HepG2 (cell line): ENCODE results near the gene USP10. TPM values are rescaled to one million over a fixed set of nuclear protein-coding genes. Genes with fewer than 3 reads are reported as not detected.
A peak's percentile ranks its signal among the peaks of the same experiment; 100 is the strongest.

Experiments
- ATRX ChIP-seq: sonication (generic); formaldehyde crosslinking; IDR thresholded peaks from 2 replicates; pipeline ENCODE4 v1.4.0; 2020; ENCODE audit warnings: missing genetic modification reagents, borderline replicate concordance
- CEBPG ChIP-seq: IDR thresholded peaks from 2 replicates; pipeline ENCODE4 v1.6.1; 2016
- E2F2 ChIP-seq: sonication (generic); formaldehyde crosslinking; IDR thresholded peaks from 2 replicates; pipeline ENCODE4 v1.4.0; 2020; ENCODE audit warnings: missing genetic modification reagents, borderline replicate concordance
- FOXA3 ChIP-seq: IDR thresholded peaks from 2 replicates; pipeline ENCODE4 v1.6.1; 2016; ENCODE audit warnings: missing genetic modification reagents, missing compliant biosample characterization
- FOXC1 ChIP-seq: sonication (generic); formaldehyde crosslinking; IDR thresholded peaks from 2 replicates; pipeline ENCODE4 v1.8.0; 2022; ENCODE audit warnings: mild to moderate bottlenecking, missing genetic modification reagents, borderline replicate concordance
- FOXK2 ChIP-seq: fragments of 450-650 bp; IDR thresholded peaks from 2 replicates; pipeline ENCODE4 v1.6.1; 2016
- GATAD2A ChIP-seq: IDR thresholded peaks from 2 replicates; pipeline ENCODE4 v1.6.1; 2016
- HOXD1 ChIP-seq: sonication (generic); formaldehyde crosslinking; IDR thresholded peaks from 2 replicates; pipeline ENCODE4 v1.5.0; 2020; ENCODE audit warnings: missing genetic modification reagents
- KDM1A ChIP-seq: IDR thresholded peaks from 2 replicates; pipeline ENCODE4 v1.6.1; 2016; ENCODE audit warnings: missing compliant biosample characterization
- KDM2A ChIP-seq: sonication (generic); formaldehyde crosslinking; IDR thresholded peaks from 2 replicates; pipeline ENCODE4 v1.4.0; 2020; ENCODE audit warnings: low read depth, missing genetic modification reagents, borderline replicate concordance
- NAIF1 ChIP-seq: sonication (generic); formaldehyde crosslinking; IDR thresholded peaks from 2 replicates; pipeline ENCODE4 v1.5.0; 2020; ENCODE audit warnings: mild to moderate bottlenecking, missing genetic modification reagents, borderline replicate concordance
- NFE2L1 ChIP-seq: sonication (generic); formaldehyde crosslinking; IDR thresholded peaks from 2 replicates; pipeline ENCODE4 v1.4.0; 2020; ENCODE audit warnings: missing genetic modification reagents, mild to moderate bottlenecking, borderline replicate concordance
- RXRB ChIP-seq: IDR thresholded peaks from 2 replicates; pipeline ENCODE4 v1.6.1; 2016; ENCODE audit warnings: borderline replicate concordance, missing genetic modification reagents, missing compliant biosample characterization
- SOX13 ChIP-seq, 3 experiments: fragments of 450-650 bp in 1 of 3; sonication (generic) in 1 of 3; formaldehyde crosslinking in 1 of 3; IDR thresholded peaks in 2 of 3; conservative IDR thresholded peaks in 1 of 3; 2 replicates each; pipeline versions ENCODE4 v1.5.0 to v1.6.1; 2016 to 2020; ENCODE audit warnings: antibody characterized with exemption in 1 of 3, mild to moderate bottlenecking in 1 of 3, missing compliant biosample characterization in 1 of 3, missing genetic modification reagents in 1 of 3, moderate library complexity in 1 of 3
- TEAD3 ChIP-seq: optimal IDR thresholded peaks from 2 replicates; pipeline ENCODE3; 2016; ENCODE audit warnings: borderline replicate concordance
- ZFX ChIP-seq: sonication (generic); formaldehyde crosslinking; IDR thresholded peaks from 2 replicates; pipeline ENCODE4 v1.4.0; 2020; ENCODE audit warnings: mild to moderate bottlenecking, low read depth, missing genetic modification reagents, moderate library complexity
- ZNF281 ChIP-seq: sonication (generic); formaldehyde crosslinking; IDR thresholded peaks from 2 replicates; pipeline ENCODE4 v1.4.0; 2020; ENCODE audit warnings: missing genetic modification reagents, borderline replicate concordance
- ZNF460 ChIP-seq: sonication (generic); formaldehyde crosslinking; IDR thresholded peaks from 2 replicates; pipeline ENCODE4 v1.5.1; 2020; ENCODE audit warnings: missing genetic modification reagents, mild to moderate bottlenecking, borderline replicate concordance
- ZNF619 ChIP-seq: sonication (generic); formaldehyde crosslinking; IDR thresholded peaks from 2 replicates; pipeline ENCODE4 v1.4.0; 2020; ENCODE audit warnings: mild to moderate bottlenecking, missing genetic modification reagents
- ZNF75D ChIP-seq: sonication (generic); formaldehyde crosslinking; IDR thresholded peaks from 2 replicates; pipeline ENCODE4 v1.8.1; 2023; ENCODE audit warnings: missing genetic modification reagents, mild to moderate bottlenecking, borderline replicate concordance
- polyA plus RNA-seq, 8 experiments: library from polyadenylated mRNA; depleted of rRNA in 3 of 8; stranded (reverse) in 7 of 8; unstranded in 1 of 8; fragments of >200 nt; fragmentation: Illumina TruSeq in 4 of 8; extraction: Trizol in 4 of 8; gene quantifications; 2 replicates each; pipeline versions ENCODE4 v1.2.1 to v1.2.3, GENCODE V29; 2011 to 2016; ENCODE audit warnings: low read depth in 4 of 8, missing spikeins in 1 of 8, mixed read lengths in 1 of 8; ENCODE audit not compliant: insufficient read depth in 1 of 8
- total RNA-seq, 5 experiments: library from RNA; depleted of rRNA; stranded (reverse); fragments of >200 nt; fragmentation: Illumina TruSeq; extraction: Trizol; gene quantifications; 2 replicates each; pipeline ENCODE4 v1.2.3, GENCODE V29; 2016; ENCODE audit warnings: low read depth in 1 of 5
- TF ChIP-seq, protein P1 (sequence below): sonication (generic); formaldehyde crosslinking; IDR thresholded peaks from 2 replicates; pipeline ENCODE4 v1.4.0; 2020; ENCODE audit warnings: missing genetic modification reagents
- TF ChIP-seq, protein P2 (sequence below): sonication (generic); formaldehyde crosslinking; IDR thresholded peaks from 2 replicates; pipeline ENCODE4 v1.4.0; 2020; ENCODE audit warnings: missing genetic modification reagents

Gene USP10
- total and polyA plus RNA-seq, 2 of the 13 experiments (the other 11 are each of a cell fraction or from before 2014, with no cell fraction given), result 79.1 to 122 TPM

- TF ChIP-seq ZNF281 (CRISPR knock-in tag) (peak; percentile 17; the same call in 1 of the 2 replicates), RXRB (CRISPR knock-in tag) (peak; percentile 47; the same call in 1 of the 2 replicates), GATAD2A (CRISPR knock-in tag) (peak; percentile 56), KDM1A (CRISPR knock-in tag) (peak; percentile 80; the same call in 1 of the 2 replicates), E2F2 (CRISPR knock-in tag) (no peak), FOXC1 (CRISPR knock-in tag) (no peak), SOX13 (IDR thresholded peaks at IDR 0.05) (no peak), SOX13 (CRISPR knock-in tag; conservative IDR thresholded peaks at IDR 0.05 in 1 of 2, IDR thresholded peaks at IDR 0.05 in 1 of 2) (peak in 1 of 2 experiments; percentile 43; a peak in 1 of 4 replicates), ZNF460 (CRISPR knock-in tag) (peak; percentile 97), ZNF75D (CRISPR knock-in tag) (no peak), NAIF1 (CRISPR knock-in tag) (0 out of 2 replicates have a peak, but pooled peaks have one; percentile 60), ATRX (no peak), TEAD3 (CRISPR knock-in tag) (peak; percentile 10), CEBPG (peak; percentile 80), FOXK2 (0 out of 2 replicates have a peak, but pooled peaks have one; percentile 21), ZFX (no peak), KDM2A (0 out of 2 replicates have a peak, but pooled peaks have one; percentile 25), ZNF619 (no peak), HOXD1 (no peak), NFE2L1 (CRISPR knock-in tag) (no peak), FOXA3 (CRISPR knock-in tag) (0 out of 2 replicates have a peak, but pooled peaks have one; percentile 25)
- TF ChIP-seq, protein P1, sequence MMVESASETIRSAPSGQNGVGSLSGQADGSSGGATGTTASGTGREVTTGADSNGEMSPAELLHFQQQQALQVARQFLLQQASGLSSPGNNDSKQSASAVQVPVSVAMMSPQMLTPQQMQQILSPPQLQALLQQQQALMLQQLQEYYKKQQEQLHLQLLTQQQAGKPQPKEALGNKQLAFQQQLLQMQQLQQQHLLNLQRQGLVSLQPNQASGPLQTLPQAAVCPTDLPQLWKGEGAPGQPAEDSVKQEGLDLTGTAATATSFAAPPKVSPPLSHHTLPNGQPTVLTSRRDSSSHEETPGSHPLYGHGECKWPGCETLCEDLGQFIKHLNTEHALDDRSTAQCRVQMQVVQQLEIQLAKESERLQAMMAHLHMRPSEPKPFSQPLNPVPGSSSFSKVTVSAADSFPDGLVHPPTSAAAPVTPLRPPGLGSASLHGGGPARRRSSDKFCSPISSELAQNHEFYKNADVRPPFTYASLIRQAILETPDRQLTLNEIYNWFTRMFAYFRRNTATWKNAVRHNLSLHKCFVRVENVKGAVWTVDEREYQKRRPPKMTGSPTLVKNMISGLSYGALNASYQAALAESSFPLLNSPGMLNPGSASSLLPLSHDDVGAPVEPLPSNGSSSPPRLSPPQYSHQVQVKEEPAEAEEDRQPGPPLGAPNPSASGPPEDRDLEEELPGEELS, result peak; percentile 88
- TF ChIP-seq, protein P2, sequence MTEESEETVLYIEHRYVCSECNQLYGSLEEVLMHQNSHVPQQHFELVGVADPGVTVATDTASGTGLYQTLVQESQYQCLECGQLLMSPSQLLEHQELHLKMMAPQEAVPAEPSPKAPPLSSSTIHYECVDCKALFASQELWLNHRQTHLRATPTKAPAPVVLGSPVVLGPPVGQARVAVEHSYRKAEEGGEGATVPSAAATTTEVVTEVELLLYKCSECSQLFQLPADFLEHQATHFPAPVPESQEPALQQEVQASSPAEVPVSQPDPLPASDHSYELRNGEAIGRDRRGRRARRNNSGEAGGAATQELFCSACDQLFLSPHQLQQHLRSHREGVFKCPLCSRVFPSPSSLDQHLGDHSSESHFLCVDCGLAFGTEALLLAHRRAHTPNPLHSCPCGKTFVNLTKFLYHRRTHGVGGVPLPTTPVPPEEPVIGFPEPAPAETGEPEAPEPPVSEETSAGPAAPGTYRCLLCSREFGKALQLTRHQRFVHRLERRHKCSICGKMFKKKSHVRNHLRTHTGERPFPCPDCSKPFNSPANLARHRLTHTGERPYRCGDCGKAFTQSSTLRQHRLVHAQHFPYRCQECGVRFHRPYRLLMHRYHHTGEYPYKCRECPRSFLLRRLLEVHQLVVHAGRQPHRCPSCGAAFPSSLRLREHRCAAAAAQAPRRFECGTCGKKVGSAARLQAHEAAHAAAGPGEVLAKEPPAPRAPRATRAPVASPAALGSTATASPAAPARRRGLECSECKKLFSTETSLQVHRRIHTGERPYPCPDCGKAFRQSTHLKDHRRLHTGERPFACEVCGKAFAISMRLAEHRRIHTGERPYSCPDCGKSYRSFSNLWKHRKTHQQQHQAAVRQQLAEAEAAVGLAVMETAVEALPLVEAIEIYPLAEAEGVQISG (CRISPR knock-in tag), result peak; percentile 38; the same call in 1 of the 2 replicates
Measured at GRCh38 chr16:84816023-84816422, 116.2 kb downstream of the USP10 start (continued).
